ENCODE results near the gene ADIPOR2.
"Not testable (repeated sequence)": the region's sequence is repeated elsewhere in the genome, so short reads cannot be mapped to it uniquely, and the experiment has no call there.

The ADIPOR2 gene

DNA sequence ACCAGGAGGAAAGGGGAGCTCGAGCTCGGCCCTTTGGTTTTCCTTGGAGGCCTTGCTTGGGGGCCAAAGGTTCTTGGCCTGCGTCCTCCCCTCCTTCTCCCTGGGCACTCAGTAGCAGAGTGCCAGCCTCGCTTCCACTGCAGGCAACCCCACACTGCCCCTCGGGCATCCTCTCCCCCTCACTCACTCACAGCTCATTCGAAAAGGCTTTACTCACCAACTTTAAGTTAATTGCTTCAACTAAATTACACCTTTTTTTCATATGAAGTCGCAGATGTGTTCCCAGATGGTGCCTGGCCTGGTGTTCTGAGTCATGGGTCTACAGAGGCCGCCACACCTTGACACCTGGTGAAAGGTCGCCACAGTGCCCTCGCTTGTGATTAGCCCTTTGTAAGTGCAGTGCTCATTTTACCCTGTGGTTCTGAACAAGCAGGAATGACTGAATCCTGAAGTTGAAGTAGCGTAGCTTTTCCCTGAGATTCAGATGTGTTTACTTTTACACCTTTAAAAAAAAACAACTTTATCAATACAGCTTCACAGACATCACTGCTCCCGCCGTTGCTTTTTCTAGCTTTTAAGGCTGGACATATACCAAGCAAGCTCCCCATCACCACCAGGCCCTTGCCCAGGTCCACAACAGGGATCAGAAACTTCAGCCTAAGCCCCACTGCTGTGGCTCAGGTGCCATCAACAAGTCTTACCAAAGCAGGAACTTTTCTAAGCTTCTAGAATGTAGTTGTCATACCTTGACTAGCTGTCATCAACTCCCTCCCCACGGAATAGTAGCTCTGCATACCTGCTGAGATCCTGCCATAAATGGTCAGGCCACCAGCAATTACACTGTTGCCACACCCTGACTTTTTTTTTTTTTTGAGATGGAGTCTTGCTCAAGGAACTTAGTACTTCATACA lies 20.3 kb upstream of the ADIPOR2 start:
- Histone ChIP-seq H3K9ac (ENCODE audit: low read length) (no peak overlapping the region), H3K4me3 (ENCODE audit: low read length) (no peak overlapping the region)

DNA sequence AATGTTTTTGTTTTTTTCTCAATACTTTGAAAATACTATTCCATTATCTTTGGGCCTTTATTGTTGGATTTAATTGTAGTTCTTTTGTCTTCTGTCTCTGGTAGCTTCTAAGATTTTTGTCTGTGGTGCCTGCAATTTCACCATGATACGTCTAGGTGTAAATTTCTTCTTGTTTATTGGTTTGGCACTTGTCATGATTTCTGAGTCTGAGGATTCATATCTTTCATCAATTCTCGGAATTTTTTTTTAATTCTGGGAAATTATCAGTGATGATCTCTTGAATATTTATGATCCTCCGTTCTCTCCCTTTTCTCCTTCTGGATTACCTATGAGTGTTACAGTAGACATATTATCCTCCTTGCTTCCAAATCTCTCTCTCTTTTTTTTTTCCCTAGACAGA lies 14.8 kb upstream of the ADIPOR2 start:
- no peak overlapping the region for H3K4me3 ChIP-seq (ENCODE audit: low read length)
- no peaks in the 10 kb centered on the region for H3K27me3 ChIP-seq (ENCODE audit: control insufficient read depth, insufficient read depth, low read length)
- no peak overlapping the region for H3K9ac ChIP-seq (ENCODE audit: low read length)
- H3K27ac ChIP-seq (ENCODE audit: low read depth, low read length) = no peak overlapping the region
- no peaks in the 10 kb centered on the region for H3K4me1 ChIP-seq (ENCODE audit: control insufficient read depth, insufficient read depth, low read length)
- H3K36me3 ChIP-seq (ENCODE audit: control insufficient read depth, insufficient read depth, low read length) = no peaks in the 10 kb centered on the region

More for the DNA sequence above, 20.3 kb upstream of the ADIPOR2 start:
- no peaks in the 10 kb centered on the region for H3K27me3 ChIP-seq (ENCODE audit: control insufficient read depth, insufficient read depth, low read length)
- H3K36me3 ChIP-seq (ENCODE audit: control insufficient read depth, insufficient read depth, low read length) = no peaks in the 10 kb centered on the region
- peak overlapping the region; percentile 22 for H3K27ac ChIP-seq (ENCODE audit: low read depth, low read length)
- no peaks in the 10 kb centered on the region for H3K4me1 ChIP-seq (ENCODE audit: control insufficient read depth, insufficient read depth, low read length)

DNA sequence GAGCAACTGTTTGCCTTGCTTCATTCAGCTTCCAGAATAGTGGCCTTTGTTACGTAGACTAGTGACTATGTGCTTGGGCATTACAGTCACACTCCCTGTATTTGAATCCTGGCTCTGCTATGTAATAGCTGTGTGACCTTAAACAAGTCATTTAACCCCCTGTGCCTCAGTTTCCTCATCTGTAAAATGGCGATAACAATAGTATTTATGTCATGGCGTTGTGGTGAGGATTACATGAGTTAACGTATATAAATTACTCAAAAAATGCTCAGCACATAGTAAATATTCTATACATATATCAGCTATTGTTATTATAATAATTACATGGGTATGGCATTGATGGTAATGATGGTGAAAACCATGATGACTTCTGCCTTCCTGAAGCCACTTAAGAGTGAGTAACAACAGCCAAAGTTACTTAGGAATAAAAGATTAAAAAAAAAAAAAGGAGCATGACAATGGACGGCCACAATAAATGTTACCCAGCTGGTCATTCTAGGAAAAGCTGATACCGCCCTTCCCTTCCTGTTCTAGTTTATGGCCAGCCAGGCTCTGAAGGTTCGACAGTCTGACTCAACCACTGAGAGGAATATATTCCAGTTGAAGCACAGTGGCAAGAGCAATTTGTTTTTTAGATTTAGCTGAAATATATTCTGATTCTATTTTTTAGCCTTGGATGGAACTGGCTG lies 9.9 kb upstream of the ADIPOR2 start:
- no peak overlapping the region for H3K27ac ChIP-seq (ENCODE audit: low read depth, low read length)
- no peaks in the 10 kb centered on the region for H3K36me3 ChIP-seq (ENCODE audit: control insufficient read depth, insufficient read depth, low read length)
- no peak overlapping the region for H3K4me3 ChIP-seq (ENCODE audit: low read length)
- H3K9ac ChIP-seq (ENCODE audit: low read length) = no peak overlapping the region
- no peaks in the 10 kb centered on the region for H3K27me3 ChIP-seq (ENCODE audit: control insufficient read depth, insufficient read depth, low read length)
- no peaks in the 10 kb centered on the region for H3K4me1 ChIP-seq (ENCODE audit: control insufficient read depth, insufficient read depth, low read length)

DNA sequence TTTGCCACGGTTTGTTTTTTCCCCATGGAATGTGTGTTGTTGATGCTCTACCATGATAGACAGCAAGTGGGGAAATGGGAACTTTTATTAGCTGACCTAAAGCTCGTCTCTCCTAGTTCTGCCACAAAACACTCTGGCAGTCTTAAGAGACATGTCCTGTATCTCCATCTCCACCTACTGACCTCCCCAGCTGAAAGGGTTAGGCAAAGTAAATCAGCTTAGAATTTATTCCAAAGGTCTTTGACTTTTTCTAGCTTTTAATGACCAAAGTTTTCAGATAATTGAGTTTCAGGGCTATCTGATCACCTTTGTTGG lies 9.4 kb upstream of the ADIPOR2 start:
- Histone ChIP-seq H3K4me3 (ENCODE audit: low read length) (no peak overlapping the region), H3K27ac (ENCODE audit: low read depth, low read length) (no peak overlapping the region), H3K27me3 (ENCODE audit: control insufficient read depth, insufficient read depth, low read length) (no peaks in the 10 kb centered on the region), H3K4me1 (ENCODE audit: control insufficient read depth, insufficient read depth, low read length) (no peaks in the 10 kb centered on the region), H3K9ac (ENCODE audit: low read length) (no peak overlapping the region), H3K36me3 (ENCODE audit: control insufficient read depth, insufficient read depth, low read length) (no peaks in the 10 kb centered on the region)

DNA sequence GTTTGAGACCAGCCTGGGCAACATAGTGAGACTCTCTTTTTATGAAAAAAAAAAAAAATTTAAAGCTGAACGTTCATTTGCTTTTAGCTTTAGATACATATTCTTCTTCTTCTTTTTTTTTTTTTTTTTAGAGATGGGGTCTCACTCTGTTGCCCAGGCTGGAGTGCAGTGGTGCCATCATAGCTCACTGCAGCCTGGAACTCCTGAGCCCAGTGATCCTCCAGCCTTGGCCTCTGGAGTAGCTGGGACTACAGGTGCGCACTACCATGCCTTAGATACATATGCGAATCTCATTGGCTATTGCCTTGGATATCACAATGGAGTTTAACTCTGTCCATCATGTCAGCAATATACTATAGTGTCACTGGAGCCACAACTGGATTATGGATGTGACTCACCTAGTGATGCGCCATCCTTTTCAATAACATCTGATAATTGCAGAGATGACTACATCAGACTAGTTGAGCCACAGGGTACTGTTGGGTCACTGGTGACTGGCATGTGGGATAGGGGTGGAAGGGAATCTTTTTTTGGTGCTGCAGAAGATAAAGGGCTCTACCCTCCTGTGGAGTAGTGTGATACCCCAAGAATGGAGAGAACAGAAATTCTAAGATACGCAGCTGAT lies 2.7 kb upstream of the ADIPOR2 start:
- no peak overlapping the region for H3K9ac ChIP-seq (ENCODE audit: low read length)
- peaks cover 6% of the 10 kb centered on the region for H3K4me1 ChIP-seq (ENCODE audit: control insufficient read depth, insufficient read depth, low read length)
- no peak overlapping the region for H3K4me3 ChIP-seq (ENCODE audit: low read length)
- H3K27ac ChIP-seq (ENCODE audit: low read depth, low read length) = no peak overlapping the region
- no peaks in the 10 kb centered on the region for H3K27me3 ChIP-seq (ENCODE audit: control insufficient read depth, insufficient read depth, low read length)
- H3K36me3 ChIP-seq (ENCODE audit: control insufficient read depth, insufficient read depth, low read length) = no peaks in the 10 kb centered on the region

DNA sequence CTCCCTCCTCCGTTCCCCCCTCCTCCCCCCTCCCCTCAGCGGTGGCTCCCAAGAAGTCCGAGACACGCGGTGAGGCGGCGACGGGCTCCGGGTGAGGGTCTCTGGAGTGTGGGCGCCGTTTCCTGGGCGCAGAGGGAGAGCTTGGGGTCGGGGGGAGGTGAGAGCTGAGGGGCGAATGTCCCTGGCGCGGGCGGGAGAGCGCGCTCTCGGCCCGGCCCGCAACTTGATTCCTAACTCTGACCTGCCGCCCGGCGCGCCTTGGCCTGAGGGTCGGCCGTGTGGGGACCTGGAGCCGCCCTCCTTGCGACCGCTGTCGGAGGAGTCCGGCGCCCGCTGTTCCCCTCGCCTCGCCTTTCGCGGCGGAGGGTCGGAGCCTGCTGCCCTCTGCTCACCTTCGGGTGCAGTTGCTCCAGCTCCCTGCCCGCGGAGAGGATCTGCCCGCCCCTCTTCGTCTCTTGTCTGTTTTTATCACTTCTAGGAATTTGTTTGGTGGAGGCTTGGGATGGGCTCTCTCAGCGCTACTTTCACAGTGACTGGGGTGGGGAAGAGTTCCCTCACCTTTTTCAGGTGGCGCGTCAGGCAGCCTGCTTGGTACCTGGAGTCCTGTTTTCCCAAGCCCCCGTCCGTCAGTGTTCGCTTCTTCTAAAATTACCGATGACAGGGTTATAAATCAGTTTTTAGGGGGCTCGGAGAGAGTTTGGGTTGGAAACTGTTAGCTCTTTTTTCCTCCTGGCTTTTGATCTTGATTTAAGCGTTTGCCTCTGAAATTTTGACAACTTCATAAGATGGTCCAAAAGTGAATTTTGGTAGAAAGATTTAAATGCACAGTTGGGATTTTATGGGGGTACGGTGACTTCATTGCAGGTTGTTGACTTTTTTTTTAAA lies 495 bp downstream of the ADIPOR2 start:
- Histone ChIP-seq H3K4me3 (ENCODE audit: low read length) (peak overlapping the region; percentile 92), H3K27me3 (ENCODE audit: control insufficient read depth, insufficient read depth, low read length) (no peaks in the 10 kb centered on the region), H3K9ac (ENCODE audit: low read length) (peak overlapping the region; percentile 73), H3K36me3 (ENCODE audit: control insufficient read depth, insufficient read depth, low read length) (no peaks in the 10 kb centered on the region), H3K27ac (ENCODE audit: low read depth, low read length) (peak overlapping the region; percentile 93), H3K4me1 (ENCODE audit: control insufficient read depth, insufficient read depth, low read length) (peaks cover 6% of the 10 kb centered on the region)

DNA sequence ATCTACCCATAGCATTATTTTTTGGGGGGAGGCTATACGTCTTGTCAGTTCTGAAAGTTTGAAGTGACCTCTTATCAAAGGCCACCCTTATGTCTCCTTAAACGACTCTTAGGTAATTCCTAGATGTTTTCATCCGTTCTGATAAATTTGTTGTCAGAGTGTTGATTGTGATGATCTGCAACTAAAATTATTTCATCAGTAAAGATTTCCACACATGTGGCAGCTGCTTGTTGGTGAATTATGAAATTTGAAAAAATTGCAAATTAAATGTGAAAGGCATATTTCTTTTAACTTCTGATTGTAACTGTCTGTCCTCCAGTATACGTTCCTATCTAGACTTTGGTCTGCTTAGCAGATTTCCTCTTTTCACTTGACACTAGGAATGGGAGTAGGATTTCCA lies 1.4 kb downstream of the ADIPOR2 start:
- Histone ChIP-seq H3K4me3 (ENCODE audit: low read length) (peak overlapping the region; percentile 92), H3K36me3 (ENCODE audit: control insufficient read depth, insufficient read depth, low read length) (no peaks in the 10 kb centered on the region), H3K27me3 (ENCODE audit: control insufficient read depth, insufficient read depth, low read length) (no peaks in the 10 kb centered on the region), H3K4me1 (ENCODE audit: control insufficient read depth, insufficient read depth, low read length) (peaks cover 6% of the 10 kb centered on the region), H3K27ac (ENCODE audit: low read depth, low read length) (no peak overlapping the region), H3K9ac (ENCODE audit: low read length) (no peak overlapping the region)

DNA sequence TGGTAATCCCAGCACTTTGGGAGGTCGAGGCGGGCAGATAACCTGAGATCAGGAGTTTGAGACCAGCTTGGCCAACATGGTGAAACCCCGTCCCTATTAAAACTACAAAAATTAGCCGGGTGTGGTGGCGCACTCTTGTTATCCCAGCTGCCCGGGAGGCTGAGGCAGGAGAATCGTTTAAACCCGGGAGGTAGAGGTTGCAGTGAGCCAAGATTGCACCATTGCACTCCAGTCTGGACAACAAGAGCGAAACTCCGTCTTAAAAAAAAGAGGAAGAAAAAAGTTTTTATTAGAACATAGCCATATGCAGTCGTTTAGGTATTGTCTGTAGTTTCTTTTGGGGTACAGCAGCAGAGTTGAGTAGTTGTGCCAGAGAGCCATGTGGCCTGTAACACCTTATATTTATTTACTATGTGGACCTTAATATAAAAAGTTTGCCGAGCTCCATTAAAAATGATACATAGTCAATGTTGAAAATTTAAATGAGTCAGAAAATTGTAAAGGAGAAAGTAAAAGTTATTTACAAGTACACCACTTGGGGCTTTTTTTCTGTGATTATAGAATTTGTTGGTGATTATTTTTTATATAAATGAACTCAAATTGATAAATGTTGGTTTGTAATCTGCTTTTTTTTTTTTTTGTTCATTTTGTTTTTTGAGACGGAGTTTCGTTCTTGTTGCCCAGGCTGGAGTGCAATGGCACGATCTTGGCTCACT lies 2.2 kb downstream of the ADIPOR2 start:
- no peaks in the 10 kb centered on the region for H3K36me3 ChIP-seq (ENCODE audit: control insufficient read depth, insufficient read depth, low read length)
- H3K27me3 ChIP-seq (ENCODE audit: control insufficient read depth, insufficient read depth, low read length) = no peaks in the 10 kb centered on the region
- H3K9ac ChIP-seq (ENCODE audit: low read length) = no peak overlapping the region
- no peak overlapping the region for H3K4me3 ChIP-seq (ENCODE audit: low read length)
- H3K27ac ChIP-seq (ENCODE audit: low read depth, low read length) = no peak overlapping the region
- peaks cover 6% of the 10 kb centered on the region for H3K4me1 ChIP-seq (ENCODE audit: control insufficient read depth, insufficient read depth, low read length)

DNA sequence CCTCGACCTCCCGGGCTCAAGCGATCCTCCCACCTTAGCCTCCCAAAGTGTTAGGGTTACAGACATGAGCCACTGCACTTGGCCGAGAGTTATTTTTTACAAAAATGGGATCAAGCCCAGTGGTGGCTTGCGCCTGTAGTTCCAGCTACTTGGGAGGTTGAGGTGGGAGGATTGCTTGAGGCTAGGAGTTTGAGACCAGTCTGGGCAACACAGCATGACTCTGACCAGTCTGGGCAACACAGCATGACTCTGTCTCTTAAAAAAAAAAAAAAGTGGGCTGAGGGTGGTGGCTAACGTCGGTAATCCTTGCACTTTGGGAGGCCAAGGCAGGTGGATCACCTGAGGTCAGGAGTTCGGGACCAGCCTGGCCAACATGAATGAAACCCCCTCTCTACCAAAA lies 4.2 kb downstream of the ADIPOR2 start:
- H3K4me3 ChIP-seq (ENCODE audit: low read length); H3K27me3 ChIP-seq (ENCODE audit: control insufficient read depth, insufficient read depth, low read length); H3K4me1 ChIP-seq (ENCODE audit: control insufficient read depth, insufficient read depth, low read length); H3K36me3 ChIP-seq (ENCODE audit: control insufficient read depth, insufficient read depth, low read length); H3K27ac ChIP-seq (ENCODE audit: low read depth, low read length); H3K9ac ChIP-seq (ENCODE audit: low read length): not testable (repeated sequence)

DNA sequence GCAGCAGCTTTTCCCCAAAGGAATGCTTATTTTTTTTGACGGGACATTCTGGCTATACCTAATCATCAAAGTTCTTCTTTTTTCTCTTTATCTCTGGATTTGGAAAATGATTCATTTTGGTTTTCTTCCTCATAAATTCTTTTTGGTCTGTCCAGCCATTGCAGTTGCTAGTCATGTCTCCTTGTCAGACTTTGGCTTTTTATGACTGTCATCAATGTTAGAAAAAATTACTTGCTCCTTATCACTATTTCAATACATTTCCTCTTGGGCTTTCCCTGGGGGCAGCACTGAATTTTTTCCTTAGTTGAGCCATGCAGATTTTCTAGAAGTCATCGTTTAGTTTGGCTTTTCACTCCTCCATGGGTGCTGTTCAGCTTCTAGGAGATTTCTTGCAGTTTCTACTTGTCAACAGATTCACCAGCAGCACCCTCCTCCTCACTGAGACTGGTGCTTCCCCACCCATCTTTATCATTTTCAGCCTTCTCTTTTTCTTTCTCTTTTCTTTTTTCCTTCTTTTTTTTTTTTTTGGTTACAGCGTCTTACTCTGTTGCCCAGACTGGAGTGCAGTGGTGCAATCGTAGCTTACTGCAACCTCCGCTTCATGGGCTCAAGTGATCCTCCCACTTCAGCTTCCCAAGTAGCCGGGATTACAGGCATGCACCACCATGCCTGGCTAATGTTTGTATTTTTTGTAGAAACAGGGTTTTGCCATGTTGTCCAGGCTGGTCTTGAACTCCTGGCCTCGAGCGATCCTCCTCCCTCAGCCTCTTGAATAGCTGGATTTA lies 5.2 kb downstream of the ADIPOR2 start:
- H3K4me1 ChIP-seq (ENCODE audit: control insufficient read depth, insufficient read depth, low read length) = peaks cover 3% of the 10 kb centered on the region
- H3K4me3 ChIP-seq (ENCODE audit: low read length) = no peak overlapping the region

DNA sequence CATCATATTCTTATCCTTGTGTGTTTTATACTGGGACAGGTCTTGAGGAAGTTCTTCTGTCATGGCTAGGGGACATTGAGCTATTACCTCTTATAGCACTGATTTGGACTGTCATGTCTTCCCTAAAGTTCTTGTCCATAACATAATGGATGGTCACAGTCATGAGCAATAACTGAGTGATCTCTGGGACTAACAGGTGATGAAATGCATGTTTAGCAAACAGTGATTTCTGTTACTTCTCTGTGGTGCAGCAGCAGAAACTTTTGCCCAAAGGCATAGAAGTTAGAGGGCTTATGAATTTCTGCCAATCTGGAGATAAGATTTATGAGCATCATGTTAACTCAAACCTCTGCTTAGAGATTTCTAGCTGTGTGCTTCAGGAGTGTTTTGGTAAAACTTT lies 5.9 kb downstream of the ADIPOR2 start:
- H3K27ac ChIP-seq (ENCODE audit: low read depth, low read length) = no peak overlapping the region
- no peaks in the 10 kb centered on the region for H3K36me3 ChIP-seq (ENCODE audit: control insufficient read depth, insufficient read depth, low read length)
- H3K4me1 ChIP-seq (ENCODE audit: control insufficient read depth, insufficient read depth, low read length) = peaks cover 3% of the 10 kb centered on the region
- H3K9ac ChIP-seq (ENCODE audit: low read length) = no peak overlapping the region
- H3K27me3 ChIP-seq (ENCODE audit: control insufficient read depth, insufficient read depth, low read length) = no peaks in the 10 kb centered on the region
- no peak overlapping the region for H3K4me3 ChIP-seq (ENCODE audit: low read length)

More for the DNA sequence above, 5.2 kb downstream of the ADIPOR2 start:
- no peak overlapping the region for H3K27ac ChIP-seq (ENCODE audit: low read depth, low read length)
- H3K27me3 ChIP-seq (ENCODE audit: control insufficient read depth, insufficient read depth, low read length) = no peaks in the 10 kb centered on the region
- H3K9ac ChIP-seq (ENCODE audit: low read length) = no peak overlapping the region
- H3K36me3 ChIP-seq (ENCODE audit: control insufficient read depth, insufficient read depth, low read length) = no peaks in the 10 kb centered on the region
